Transverse colon (tissue), 4 donors: ENCODE measurements around the gene C1QTNF9. TPM values are rescaled to one million over a fixed set of nuclear protein-coding genes. Genes with fewer than 3 reads are reported as not detected.

Experiments used
- DNase-seq: peaks from one replicate; pipeline ENCODE4 v3.0.0-alpha.2; 2019
- H3K27ac ChIP-seq, 4 donors: fragments of 200-600 bp; sonication (generic); 2 replicates each; pipeline ENCODE4 v1.5.1; 2016 to 2018; ENCODE audit warnings: inconsistent platforms in 4 of 4
- H3K27me3 ChIP-seq: fragments of 200-600 bp; sonication (generic); 2 replicates; pipeline ENCODE4 v1.5.1; 2017; ENCODE audit warnings: inconsistent platforms
- H3K36me3 ChIP-seq, 4 donors: fragments of 200-600 bp; sonication (generic); 2 replicates each; pipeline ENCODE4 v1.5.1; 2017 to 2019; ENCODE audit warnings: inconsistent platforms in 4 of 4
- H3K4me1 ChIP-seq, 4 donors: fragments of 200-600 bp; sonication (generic); 2 replicates each; pipeline ENCODE4 v1.5.1; 2017 to 2020; ENCODE audit warnings: inconsistent platforms in 4 of 4
- H3K4me3 ChIP-seq, 4 donors: fragments of 200-600 bp; sonication (generic); 1 replicate in 1 of 4; 2 replicates in 3 of 4; pipeline versions ENCODE4 v1.5.1 to v1.6.1; 2017 to 2019; ENCODE audit warnings: inconsistent platforms in 4 of 4
- H3K9me3 ChIP-seq, 2 donors: fragments of 200-600 bp; sonication (generic); 2 replicates each; pipeline ENCODE4 v1.5.1; 2017 to 2019; ENCODE audit warnings: inconsistent platforms in 2 of 2
- CTCF ChIP-seq, 5 experiments: fragments of 200-600 bp in 3 of 5; fragments of 450-650 bp in 2 of 5; sonication (generic) in 3 of 5; IDR thresholded peaks; 1 replicate in 2 of 5; 2 replicates in 3 of 5; pipeline ENCODE4 v1.5.1; 2016 to 2017; ENCODE audit warnings: antibody characterized with exemption in 5 of 5, inconsistent platforms in 3 of 5, mild to moderate bottlenecking in 2 of 5, moderate library complexity in 1 of 5
- EP300 ChIP-seq: sonication (generic); formaldehyde crosslinking; IDR thresholded peaks from one replicate; pipeline ENCODE4 v1.6.1; 2017; ENCODE audit warnings: antibody characterized with exemption, low read depth
- POLR2A ChIP-seq: fragments of 450-650 bp; IDR thresholded peaks from one replicate; pipeline ENCODE4 v1.6.1; 2016; ENCODE audit warnings: antibody characterized with exemption, mild to moderate bottlenecking, moderate library complexity
- POLR2AphosphoS5 ChIP-seq, 3 donors: sonication (generic); formaldehyde crosslinking; IDR thresholded peaks; one replicate each; pipeline ENCODE4 v1.6.1; 2016; ENCODE audit warnings: antibody characterized with exemption in 3 of 3
- WGBS, 2 donors: methylation state at CpG; one replicate each; pipeline ENCODE4 v1.1.5; 2018; ENCODE audit warnings: low coverage in 1 of 2; 5-methylcytosine and 5-hydroxymethylcytosine counted together
- in situ Hi-C, 4 donors: fragments of 200-750 bp; cut with MboI; loops; one replicate each; pipeline versions ENCODE4 v1.15.0 to v1.15.1; 2017; ENCODE audit warnings: low sequenced_read_pairs in 3 of 4, low pct_ligation_motif_present in 1 of 4, low pct_unique_long_range_greater_than_20kb in 1 of 4
- intact Hi-C: fragments of 100-400 bp; cut with DNase I; formaldehyde crosslinking; loops from one replicate; pipeline ENCODE4 v1.15.1; 2023; ENCODE audit warnings: low total_unique reads
- total RNA-seq, 4 donors: library from RNA; depleted of rRNA; stranded (reverse); fragments of >200 nt; gene quantifications; one replicate each; pipeline ENCODE4 v1.1.0, GENCODE V29; 2016

Gene C1QTNF9
- total RNA-seq, 4 donors from 2014 or later = 0.48 TPM; not detected in 3

GRCh38 chr13:24265453-24265852 lies 43.9 kb upstream of the C1QTNF9 start:
- Histone ChIP-seq H3K9me3 (no peaks in the 10 kb centered on the region), H3K27me3 (no peaks in the 10 kb centered on the region), H3K4me3 (no peak overlapping the region), H3K4me1 (peaks cover 6 to 32% (median 8%) of the 10 kb centered on the region in 4 donors), H3K36me3 (no peaks in the 10 kb centered on the region), H3K27ac (no peak overlapping the region)
- in situ Hi-C loops (no loop called here), intact Hi-C loops (no loop called here)
- no peak for TF ChIP-seq POLR2AphosphoS5 (IDR thresholded peaks at IDR 0.05)
- no peak for TF ChIP-seq CTCF (IDR thresholded peaks at IDR 0.05)
- no peak for TF ChIP-seq EP300
- TF ChIP-seq POLR2A = no peak
- no peak for DNase-seq
- WGBS, 2 donors = 96% methylated on average over 3 of the region's 3 CpGs; no CpG with 5 or more reads in 1 of the 2 donors

DNA sequence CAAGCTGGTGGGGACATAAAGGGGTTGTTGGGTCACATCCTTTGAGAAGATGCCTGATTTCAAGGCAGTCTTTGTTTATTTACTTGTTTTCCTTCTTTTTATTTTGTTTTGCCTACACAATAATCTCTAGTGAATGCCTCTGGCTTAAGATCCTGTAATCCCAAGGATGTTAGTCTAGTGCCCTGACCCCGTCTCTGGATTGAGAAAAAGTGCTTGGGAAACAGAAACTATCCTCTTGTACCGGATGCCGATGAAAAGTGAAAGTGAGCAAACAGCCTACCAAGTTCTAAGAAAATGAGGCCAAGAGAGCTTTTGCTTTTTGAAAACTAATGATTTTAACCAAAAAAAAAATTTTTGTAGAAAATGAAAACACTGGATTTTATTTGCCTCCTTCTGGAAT lies 42.1 kb upstream of the C1QTNF9 start:
- H3K27me3 ChIP-seq = no peaks in the 10 kb centered on the region
- in situ Hi-C loops = no loop called here
- no peaks in the 10 kb centered on the region for H3K36me3 ChIP-seq
- peak overlapping the region; percentile 47 to 59 (median 52) for H3K27ac ChIP-seq
- peaks cover 19 to 40% (median 26%) of the 10 kb centered on the region in 4 donors for H3K4me1 ChIP-seq
- TF ChIP-seq EP300 (no peak), POLR2A (no peak), CTCF (IDR thresholded peaks at IDR 0.05) (no peak), POLR2AphosphoS5 (IDR thresholded peaks at IDR 0.05) (no peak)
- intact Hi-C loops = no loop called here
- H3K4me3 ChIP-seq = no peak overlapping the region
- WGBS, 2 donors = 17 to 44% methylated on average over 3 of the region's 3 CpGs
- no peak for DNase-seq
- H3K9me3 ChIP-seq = no peaks in the 10 kb centered on the region

DNA sequence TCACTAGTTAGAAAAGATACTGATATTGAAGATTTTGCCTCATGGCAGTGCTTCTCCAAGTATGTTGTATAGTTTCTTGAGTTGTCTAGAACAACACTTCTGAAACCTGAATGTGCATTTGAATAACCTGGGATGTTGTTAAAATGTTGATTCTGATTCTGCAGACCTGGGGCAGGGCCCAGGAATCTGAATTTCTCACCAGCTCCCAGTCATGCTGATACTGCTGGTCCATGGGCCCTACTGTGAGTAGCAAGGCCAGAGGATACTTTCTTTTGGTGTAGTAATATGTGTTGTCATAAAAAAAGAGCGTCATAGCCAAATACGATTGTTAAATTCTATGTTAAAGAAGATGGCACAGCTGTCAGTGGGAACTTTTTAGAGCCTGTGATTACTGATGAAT lies 41.6 kb upstream of the C1QTNF9 start:
- Histone ChIP-seq H3K4me1 (peaks cover 24 to 45% (median 31%) of the 10 kb centered on the region in 4 donors), H3K4me3 (no peak overlapping the region), H3K36me3 (no peaks in the 10 kb centered on the region), H3K27me3 (no peaks in the 10 kb centered on the region), H3K27ac (peak overlapping the region; percentile 47 to 59 (median 52)), H3K9me3 (no peaks in the 10 kb centered on the region)
- intact Hi-C loops (no loop called here), in situ Hi-C loops (no loop called here)
- no peak for DNase-seq
- 81 to 91% methylated on average over 2 of the region's 2 CpGs for WGBS, 2 donors
- TF ChIP-seq CTCF (IDR thresholded peaks at IDR 0.05) (no peak), EP300 (no peak), POLR2AphosphoS5 (IDR thresholded peaks at IDR 0.05) (no peak), POLR2A (no peak)

GRCh38 chr13:24269821-24270220 lies 39.6 kb upstream of the C1QTNF9 start:
- H3K36me3 ChIP-seq = no peaks in the 10 kb centered on the region
- H3K4me1 ChIP-seq = peaks cover 32 to 49% (median 34%) of the 10 kb centered on the region in 4 donors
- no peaks in the 10 kb centered on the region for H3K9me3 ChIP-seq
- peak overlapping the region in 3 of 4 donors; percentile 88 to 94 (median 91) for H3K27ac ChIP-seq
- H3K4me3 ChIP-seq = no peak overlapping the region
- intact Hi-C loops = no loop called here
- DNase-seq = no peak
- in situ Hi-C loops = no loop called here
- no peaks in the 10 kb centered on the region for H3K27me3 ChIP-seq
- WGBS, 2 donors = 71 to 83% methylated on average over 2 to 4 of the region's 4 CpGs
- no peak for TF ChIP-seq CTCF (IDR thresholded peaks at IDR 0.05)
- TF ChIP-seq POLR2A = no peak
- TF ChIP-seq EP300 = no peak
- no peak for TF ChIP-seq POLR2AphosphoS5 (IDR thresholded peaks at IDR 0.05)
